NCI-H345 treated with DMSO at 0.1 percent for 48 hours (cell line): ENCODE measurements around the gene CHN1.

Experiments used
- DNase-seq: peaks from one replicate; lab custom pipeline; 2025; ENCODE audit not compliant: unreplicated experiment; lab: John Stamatoyannopoulos, UW

Gene CHN1

GRCh38 chr2:174771631-174772471 lies 233.3 kb downstream of the CHN1 start:
- DNase-seq, result peak; percentile 21

GRCh38 chr2:174771136-174771535 lies 234.0 kb downstream of the CHN1 start:
- DNase-seq, result no peak

- DNase-seq, result no peak
These were observed 236.6 kb downstream of the CHN1 start for GRCh38 chr2:174768557-174768956.

GRCh38 chr2:174766271-174766670 lies 238.9 kb downstream of the CHN1 start:
- no peak for DNase-seq

- DNase-seq, result no peak
These were observed 239.6 kb downstream of the CHN1 start for GRCh38 chr2:174765576-174765975.

- peak; percentile 52 for DNase-seq
These were observed 240.6 kb downstream of the CHN1 start, which contains the start of gene CHRNA1 for GRCh38 chr2:174764280-174765255. Gene CHRNA1, minus strand, starts transcription at chr2:174764472. Its CDS starts 78 bp downstream, at chr2:174764394.

GRCh38 chr2:174763780-174764179 lies 241.4 kb downstream of the CHN1 start:
- no peak for DNase-seq

- no peak for DNase-seq
These were observed 242.7 kb downstream of the CHN1 start for GRCh38 chr2:174762464-174762863.

GRCh38 chr2:174761837-174762236 lies 243.3 kb downstream of the CHN1 start:
- DNase-seq, result no peak

- no peak for DNase-seq
These were observed 244.2 kb downstream of the CHN1 start for GRCh38 chr2:174760845-174761473.

GRCh38 chr2:174759381-174760065 lies 245.7 kb downstream of the CHN1 start:
- DNase-seq, result no peak

- DNase-seq, result no peak
These were observed 248.4 kb downstream of the CHN1 start for GRCh38 chr2:174756743-174757142.

GRCh38 chr2:174753038-174753633 lies 252.0 kb downstream of the CHN1 start:
- no peak for DNase-seq

GRCh38 chr2:174752403-174753037 lies 252.7 kb downstream of the CHN1 start:
- DNase-seq, result no peak

GRCh38 chr2:174750923-174751441 lies 254.2 kb downstream of the CHN1 start:
- DNase-seq, result no peak

GRCh38 chr2:174749793-174750192 lies 255.4 kb downstream of the CHN1 start:
- no peak for DNase-seq

- DNase-seq, result peak; percentile 35
These were observed 256.2 kb downstream of the CHN1 start for GRCh38 chr2:174748948-174749347.
